DMS153 treated with DMSO at 0.1 percent for 48 hours (cell line): ENCODE data around the gene SHMT2.

Experiments
- DNase-seq: peaks from one replicate; lab custom pipeline; 2025; ENCODE audit not compliant: unreplicated experiment; lab: John Stamatoyannopoulos, UW

The SHMT2 gene

DNA sequence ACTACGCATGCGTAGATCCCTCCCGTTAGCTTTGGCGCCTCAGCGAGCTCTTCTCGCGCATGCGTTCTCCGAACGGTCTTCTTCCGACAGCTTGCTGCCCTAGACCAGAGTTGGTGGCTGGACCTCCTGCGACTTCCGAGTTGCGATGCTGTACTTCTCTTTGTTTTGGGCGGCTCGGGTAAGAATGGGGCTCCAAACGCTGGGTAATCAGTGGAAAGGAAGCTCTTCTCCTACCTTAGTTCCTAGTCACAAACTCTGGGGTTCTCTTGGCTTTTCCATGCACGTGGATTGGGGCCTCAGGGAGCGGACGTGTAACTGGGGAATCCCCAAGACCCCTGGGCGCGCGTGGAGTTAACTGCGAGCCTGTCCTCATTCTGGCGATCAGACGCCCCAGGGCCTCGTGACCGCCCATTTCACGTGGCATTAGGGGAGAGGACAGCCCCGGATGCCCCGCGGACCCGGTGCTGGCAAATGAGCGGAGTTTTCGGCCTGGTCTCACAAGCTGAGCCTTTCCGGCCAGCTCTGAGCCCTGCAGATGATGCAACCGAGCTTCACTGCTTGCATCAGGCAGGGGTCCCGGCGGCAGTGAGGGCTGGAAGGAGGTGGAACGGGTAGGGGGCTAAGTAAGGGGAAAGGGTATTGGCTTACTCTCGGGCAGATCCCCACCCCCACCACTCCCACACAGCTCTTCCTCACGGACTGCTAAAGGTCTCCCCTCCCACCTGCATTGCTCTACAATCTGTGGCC lies at the start of gene SHMT2:
SHMT2 (plus strand) TSS at position 78 of the 747 bp plus-strand sequence; CDS start at position 146, 68 bp downstream.
- peak; percentile 97 for DNase-seq

DNA sequence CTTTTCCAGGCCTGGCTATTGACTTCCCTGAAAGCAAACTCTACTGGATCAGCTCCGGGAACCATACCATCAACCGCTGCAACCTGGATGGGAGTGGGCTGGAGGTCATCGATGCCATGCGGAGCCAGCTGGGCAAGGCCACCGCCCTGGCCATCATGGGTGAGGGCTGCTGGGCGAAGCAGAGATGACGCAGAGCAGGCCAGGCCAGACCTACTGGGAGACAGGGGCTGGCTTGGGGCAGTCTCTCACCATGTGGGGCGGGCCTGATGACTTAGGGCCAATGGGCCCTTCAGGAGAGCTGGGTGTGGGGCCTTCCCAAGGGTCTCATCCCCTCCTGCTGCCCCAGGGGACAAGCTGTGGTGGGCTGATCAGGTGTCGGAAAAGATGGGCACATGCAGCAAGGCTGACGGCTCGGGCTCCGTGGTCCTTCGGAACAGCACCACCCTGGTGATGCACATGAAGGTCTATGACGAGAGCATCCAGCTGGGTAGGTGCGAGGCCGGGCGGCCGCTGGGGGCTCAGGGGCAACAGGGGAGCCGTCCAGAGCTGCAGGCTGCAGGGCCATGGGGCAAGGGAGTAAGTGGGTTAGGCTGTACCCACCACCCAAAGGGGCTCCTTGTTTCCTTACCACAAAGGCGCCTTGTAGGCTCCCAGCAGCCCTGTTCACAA lies 49.1 kb upstream of the SHMT2 start:
- DNase-seq, result no peak

- no peak for DNase-seq
These were observed 48.4 kb upstream of the SHMT2 start for GRCh38 chr12:57181072-57181471.

DNA sequence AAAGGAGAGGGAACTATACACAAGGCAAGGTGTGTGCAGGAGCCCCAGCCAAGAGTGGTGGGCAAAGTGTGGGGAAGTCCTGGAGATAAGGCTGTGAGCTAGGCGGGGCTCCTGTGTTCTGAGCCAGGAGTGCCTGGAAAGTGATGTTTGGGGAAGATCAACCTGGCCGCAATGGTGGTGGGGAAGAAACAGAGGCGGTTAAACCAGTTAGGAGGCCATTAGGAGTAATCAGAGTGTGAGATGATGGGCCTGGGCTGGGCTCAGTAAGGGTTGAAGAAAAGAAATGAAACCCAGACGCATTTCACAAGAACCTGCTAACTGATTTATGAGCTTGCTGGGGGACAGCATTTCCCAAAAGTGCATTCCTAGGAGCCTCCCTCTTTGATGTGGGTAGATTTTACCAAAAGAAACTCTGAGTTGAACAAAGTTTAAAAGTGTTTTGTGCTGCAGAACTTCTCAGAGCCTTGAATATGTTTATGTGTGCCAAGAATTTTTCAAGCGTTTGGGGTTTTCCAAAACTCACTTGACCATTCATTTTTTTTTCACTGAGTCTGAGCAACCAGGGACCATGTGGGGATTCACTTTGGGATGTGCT lies 47.9 kb upstream of the SHMT2 start:
- no peak for DNase-seq

- DNase-seq, result peak; percentile 34
These were observed 46.5 kb upstream of the SHMT2 start for GRCh38 chr12:57182918-57183575.

- DNase-seq, result no peak
These were observed 45.4 kb upstream of the SHMT2 start for GRCh38 chr12:57183939-57184725.

DNA sequence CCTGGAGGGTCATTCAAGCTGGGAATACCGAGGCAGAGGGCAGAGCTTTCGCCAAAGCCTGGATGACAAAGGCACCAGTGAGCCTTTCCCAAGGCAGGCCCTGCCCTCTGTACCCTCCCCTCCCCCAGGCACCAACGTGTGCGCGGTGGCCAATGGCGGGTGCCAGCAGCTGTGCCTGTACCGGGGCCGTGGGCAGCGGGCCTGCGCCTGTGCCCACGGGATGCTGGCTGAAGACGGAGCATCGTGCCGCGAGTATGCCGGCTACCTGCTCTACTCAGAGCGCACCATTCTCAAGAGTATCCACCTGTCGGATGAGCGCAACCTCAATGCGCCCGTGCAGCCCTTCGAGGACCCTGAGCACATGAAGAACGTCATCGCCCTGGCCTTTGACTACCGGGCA lies 44.1 kb upstream of the SHMT2 start:
- DNase-seq, result no peak

GRCh38 chr12:57185906-57186508 lies 43.5 kb upstream of the SHMT2 start:
- no peak for DNase-seq

GRCh38 chr12:57187222-57188089 lies 42.1 kb upstream of the SHMT2 start:
- no peak for DNase-seq

DNA sequence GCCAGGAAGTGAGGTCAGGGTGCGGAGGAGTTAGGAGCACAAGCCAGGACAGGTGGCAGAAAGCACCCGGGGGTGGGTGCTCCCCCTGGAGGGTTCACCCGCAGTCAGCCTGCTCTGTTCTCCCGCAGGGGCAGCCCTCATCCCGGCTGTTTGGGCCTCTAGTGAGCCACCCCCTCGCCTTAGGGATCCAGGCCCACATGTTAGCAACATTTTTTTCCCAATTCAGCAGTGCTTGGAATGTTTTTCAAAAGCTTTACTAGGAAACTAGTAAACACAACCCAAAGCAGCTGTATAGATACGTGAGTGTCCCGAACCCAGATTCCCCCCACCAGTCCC lies 41.5 kb upstream of the SHMT2 start:
- no peak for DNase-seq

DNA sequence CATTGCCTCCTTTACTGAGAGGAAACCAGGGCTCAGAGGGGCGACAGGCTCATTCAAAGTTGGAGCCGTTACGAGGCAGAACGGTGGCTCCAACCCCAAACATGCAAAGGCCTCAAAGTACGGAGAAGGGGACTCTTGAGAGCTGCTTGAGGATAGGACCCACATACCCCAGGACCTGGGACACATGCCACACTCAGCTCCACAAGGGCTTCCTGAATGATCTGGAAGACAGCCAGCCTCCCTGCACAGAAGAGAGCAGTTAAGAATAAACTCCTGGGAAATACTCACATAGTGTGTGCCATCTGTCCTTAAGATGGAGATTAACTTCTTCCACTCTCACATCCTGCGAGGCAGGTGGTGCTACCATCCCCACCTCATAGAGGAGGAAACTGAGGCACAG lies 39.5 kb upstream of the SHMT2 start:
- no peak for DNase-seq

- no peak for DNase-seq
These were observed 38.7 kb upstream of the SHMT2 start for GRCh38 chr12:57190821-57191220.

DNA sequence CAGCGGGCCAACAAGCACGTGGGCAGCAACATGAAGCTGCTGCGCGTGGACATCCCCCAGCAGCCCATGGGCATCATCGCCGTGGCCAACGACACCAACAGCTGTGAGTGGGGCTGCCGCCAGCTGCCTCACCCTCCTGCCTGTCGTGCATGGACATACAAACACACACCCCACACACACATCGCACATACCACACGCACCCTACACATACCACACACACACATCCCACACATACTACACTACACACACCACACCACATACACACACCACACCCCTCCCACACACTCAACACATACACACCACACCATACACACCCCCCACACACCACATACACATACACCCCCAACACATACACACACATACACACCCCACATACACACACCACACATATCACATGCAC lies 38.1 kb upstream of the SHMT2 start:
- DNase-seq, result no peak

DNA sequence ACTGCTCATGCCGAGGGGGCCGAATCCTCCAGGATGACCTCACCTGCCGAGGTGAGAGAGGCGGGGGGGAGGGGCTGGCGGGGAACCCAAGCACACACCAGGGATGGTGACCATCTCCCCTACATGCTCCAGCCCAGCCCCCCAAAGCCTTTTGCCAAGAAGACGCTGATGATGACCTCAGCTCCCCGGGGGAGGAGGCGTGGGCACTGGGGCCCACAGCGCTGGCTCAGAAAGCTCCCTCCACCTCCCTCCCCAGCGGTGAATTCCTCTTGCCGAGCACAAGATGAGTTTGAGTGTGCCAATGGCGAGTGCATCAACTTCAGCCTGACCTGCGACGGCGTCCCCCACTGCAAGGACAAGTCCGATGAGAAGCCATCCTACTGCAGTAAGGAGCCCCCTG lies 36.6 kb upstream of the SHMT2 start:
- no peak for DNase-seq

- DNase-seq, result no peak
These were observed 35.7 kb upstream of the SHMT2 start for GRCh38 chr12:57193706-57194245.

DNA sequence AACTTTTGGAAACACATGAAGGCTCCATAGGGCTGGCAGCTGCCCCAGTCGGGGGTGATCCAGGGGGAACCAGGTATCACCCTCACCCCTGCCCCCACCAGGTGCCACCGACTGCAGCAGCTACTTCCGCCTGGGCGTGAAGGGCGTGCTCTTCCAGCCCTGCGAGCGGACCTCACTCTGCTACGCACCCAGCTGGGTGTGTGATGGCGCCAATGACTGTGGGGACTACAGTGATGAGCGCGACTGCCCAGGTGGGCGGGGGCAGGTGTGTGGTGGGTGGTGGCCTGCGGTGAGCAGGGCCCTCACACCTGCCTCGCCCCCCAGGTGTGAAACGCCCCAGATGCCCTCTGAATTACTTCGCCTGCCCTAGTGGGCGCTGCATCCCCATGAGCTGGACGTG lies 35.3 kb upstream of the SHMT2 start:
- DNase-seq, result no peak

- DNase-seq, result no peak
These were observed 34.3 kb upstream of the SHMT2 start for GRCh38 chr12:57195186-57195585.

GRCh38 chr12:57195611-57196371 lies 33.7 kb upstream of the SHMT2 start:
- no peak for DNase-seq

DNA sequence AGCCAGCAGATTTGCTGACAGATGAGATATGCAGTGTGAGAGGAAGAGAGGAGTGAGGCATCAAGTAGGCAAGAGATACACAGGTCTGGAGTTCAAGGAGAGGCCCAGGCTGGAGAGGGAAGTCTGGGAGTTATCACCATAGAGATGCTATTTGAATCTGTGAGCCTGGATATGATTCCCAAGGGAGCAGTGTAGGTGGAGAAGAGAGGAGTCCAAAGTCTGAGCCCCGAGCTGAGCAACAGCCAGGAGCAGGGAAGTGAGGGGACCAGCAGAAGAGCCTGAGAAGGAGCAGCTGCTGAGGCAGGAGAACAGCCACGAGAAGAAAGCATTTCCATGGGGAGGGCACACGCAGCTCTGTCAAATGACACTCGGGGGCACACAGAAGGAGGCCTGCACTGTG lies 33.1 kb upstream of the SHMT2 start:
- DNase-seq, result no peak
